ENCODE measurements around the gene PPP1R9A. TPM values are rescaled to one million over a fixed set of nuclear protein-coding genes. Genes with fewer than 3 reads are reported as not detected.

PPP1R9A gene
- total RNA-seq, 2 donors from 2014 or later, result not detected

GRCh38 chr7:94939395-94939794 is 32.0 kb downstream of the PPP1R9A start:
- H3K4me1 Mint-ChIP-seq, result no peaks in the 10 kb centered on the region
- H3K36me3 Mint-ChIP-seq (ENCODE audit: low read depth), result no peaks in the 10 kb centered on the region

GRCh38 chr7:94940241-94940640 is 32.8 kb downstream of the PPP1R9A start:
- ATAC-seq (replicated peaks), result no peak
- no peak overlapping the region for H3K4me3 Mint-ChIP-seq
- H3K9me3 Mint-ChIP-seq, result no peaks in the 10 kb centered on the region
- no peaks in the 10 kb centered on the region for H3K36me3 Mint-ChIP-seq (ENCODE audit: low read depth)
- H3K27ac Mint-ChIP-seq, result no peak overlapping the region
- no peaks in the 10 kb centered on the region for H3K4me1 Mint-ChIP-seq
- H3K27me3 Mint-ChIP-seq, result peaks cover 3% of the 10 kb centered on the region

More at GRCh38 chr7:94939395-94939794, 32.0 kb downstream of the PPP1R9A start:
- ATAC-seq (replicated peaks), result no peak
- peaks cover 3% of the 10 kb centered on the region for H3K27me3 Mint-ChIP-seq
- no peak overlapping the region for H3K4me3 Mint-ChIP-seq
- H3K9me3 Mint-ChIP-seq, result no peaks in the 10 kb centered on the region
- H3K27ac Mint-ChIP-seq, result no peak overlapping the region

GRCh38 chr7:94941844-94942632 is 34.6 kb downstream of the PPP1R9A start:
- Mint-ChIP-seq H3K4me3 (no peak overlapping the region), H3K27me3 (no peaks in the 10 kb centered on the region), H3K4me1 (no peaks in the 10 kb centered on the region), H3K36me3 (ENCODE audit: low read depth) (no peaks in the 10 kb centered on the region), H3K27ac (no peak overlapping the region), H3K9me3 (no peaks in the 10 kb centered on the region)
- ATAC-seq (replicated peaks), result no peak

DNA sequence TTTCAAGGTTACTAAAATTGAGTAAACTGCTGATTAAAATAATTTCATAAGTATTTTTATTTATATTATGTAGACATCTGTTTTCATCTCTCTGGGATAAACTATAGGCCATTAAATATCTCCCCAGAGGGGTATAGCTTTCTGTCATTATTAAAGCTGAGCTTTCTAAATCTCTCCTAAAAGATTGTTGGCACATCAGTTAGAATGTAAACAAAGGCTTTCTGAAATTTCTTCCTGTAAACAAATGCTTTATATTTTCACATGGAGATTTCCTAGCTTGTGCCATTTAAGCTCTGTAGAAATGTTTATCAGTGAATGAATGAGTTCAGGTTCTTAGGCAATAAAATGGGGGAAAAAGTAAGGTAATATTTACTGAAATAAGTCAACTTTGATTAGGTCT is 35.7 kb downstream of the PPP1R9A start:
- H3K36me3 Mint-ChIP-seq (ENCODE audit: low read depth), result no peaks in the 10 kb centered on the region
- no peak overlapping the region for H3K4me3 Mint-ChIP-seq
- H3K4me1 Mint-ChIP-seq, result no peaks in the 10 kb centered on the region
- no peak for ATAC-seq (replicated peaks)
- H3K9me3 Mint-ChIP-seq, result no peaks in the 10 kb centered on the region
- no peak overlapping the region for H3K27ac Mint-ChIP-seq
- no peaks in the 10 kb centered on the region for H3K27me3 Mint-ChIP-seq

GRCh38 chr7:94949532-94949931 is 42.1 kb downstream of the PPP1R9A start:
- Mint-ChIP-seq H3K4me3 (no peak overlapping the region), H3K4me1 (no peaks in the 10 kb centered on the region), H3K9me3 (peaks cover 5% of the 10 kb centered on the region), H3K27me3 (no peaks in the 10 kb centered on the region), H3K27ac (no peak overlapping the region), H3K36me3 (ENCODE audit: low read depth) (no peaks in the 10 kb centered on the region)
- ATAC-seq (replicated peaks), result no peak

GRCh38 chr7:94955807-94956206 is 48.4 kb downstream of the PPP1R9A start:
- no peak for ATAC-seq (replicated peaks)
- peaks cover 5% of the 10 kb centered on the region for H3K9me3 Mint-ChIP-seq
- no peaks in the 10 kb centered on the region for H3K36me3 Mint-ChIP-seq (ENCODE audit: low read depth)
- no peaks in the 10 kb centered on the region for H3K4me1 Mint-ChIP-seq
- H3K27me3 Mint-ChIP-seq, result no peaks in the 10 kb centered on the region
- H3K27ac Mint-ChIP-seq, result no peak overlapping the region
- no peak overlapping the region for H3K4me3 Mint-ChIP-seq

- ATAC-seq (replicated peaks), result no peak
- no peaks in the 10 kb centered on the region for H3K4me1 Mint-ChIP-seq
- H3K9me3 Mint-ChIP-seq, result peaks cover 5% of the 10 kb centered on the region
- no peaks in the 10 kb centered on the region for H3K36me3 Mint-ChIP-seq (ENCODE audit: low read depth)
- H3K27me3 Mint-ChIP-seq, result no peaks in the 10 kb centered on the region
- no peak overlapping the region for H3K4me3 Mint-ChIP-seq
- H3K27ac Mint-ChIP-seq, result no peak overlapping the region
These were observed 49.7 kb downstream of the PPP1R9A start for GRCh38 chr7:94957061-94957460.

GRCh38 chr7:94962661-94963060 is 55.3 kb downstream of the PPP1R9A start:
- Mint-ChIP-seq H3K27me3 (no peaks in the 10 kb centered on the region), H3K36me3 (ENCODE audit: low read depth) (no peaks in the 10 kb centered on the region), H3K4me3 (no peak overlapping the region), H3K9me3 (peaks cover 6% of the 10 kb centered on the region), H3K4me1 (no peaks in the 10 kb centered on the region), H3K27ac (no peak overlapping the region)
- no peak for ATAC-seq (replicated peaks)

DNA sequence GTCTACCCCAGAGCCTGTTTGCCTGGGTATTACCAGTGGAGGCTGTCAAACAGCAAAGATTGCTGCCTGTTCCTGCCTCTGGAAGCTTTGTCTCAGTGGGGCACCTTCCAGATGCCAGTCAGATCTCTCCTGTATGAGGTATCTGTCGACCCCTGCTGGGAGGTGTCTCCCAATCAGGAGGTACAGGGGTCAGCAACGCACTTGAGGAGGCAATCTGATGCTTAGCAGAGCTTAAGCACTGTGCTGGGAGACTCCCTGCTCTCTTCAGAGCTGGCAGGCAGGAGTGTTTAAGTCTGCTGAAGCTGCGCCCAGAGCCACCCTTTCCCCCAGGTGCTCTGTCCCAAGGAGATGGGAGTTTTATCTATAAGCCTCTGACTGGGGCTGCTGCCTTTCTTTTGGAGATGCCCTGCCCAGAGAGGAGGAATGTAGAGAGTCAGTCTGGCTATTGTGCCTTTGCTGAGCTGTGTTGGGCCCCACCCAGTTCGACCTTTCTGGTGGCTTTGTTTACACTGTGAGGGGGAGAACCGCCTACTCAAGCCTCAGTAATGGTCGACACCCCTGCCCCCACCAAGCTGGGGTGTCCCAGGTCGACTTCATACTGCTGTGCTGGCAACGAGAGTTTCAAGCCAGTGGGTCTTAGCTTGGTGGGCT is 62.2 kb downstream of the PPP1R9A start:
- H3K27ac Mint-ChIP-seq, result no peak overlapping the region
- H3K9me3 Mint-ChIP-seq, result peaks cover 12% of the 10 kb centered on the region
- H3K4me3 Mint-ChIP-seq, result no peak overlapping the region
- no peaks in the 10 kb centered on the region for H3K36me3 Mint-ChIP-seq (ENCODE audit: low read depth)
- no peaks in the 10 kb centered on the region for H3K4me1 Mint-ChIP-seq
- no peaks in the 10 kb centered on the region for H3K27me3 Mint-ChIP-seq
- ATAC-seq (replicated peaks), result no peak

DNA sequence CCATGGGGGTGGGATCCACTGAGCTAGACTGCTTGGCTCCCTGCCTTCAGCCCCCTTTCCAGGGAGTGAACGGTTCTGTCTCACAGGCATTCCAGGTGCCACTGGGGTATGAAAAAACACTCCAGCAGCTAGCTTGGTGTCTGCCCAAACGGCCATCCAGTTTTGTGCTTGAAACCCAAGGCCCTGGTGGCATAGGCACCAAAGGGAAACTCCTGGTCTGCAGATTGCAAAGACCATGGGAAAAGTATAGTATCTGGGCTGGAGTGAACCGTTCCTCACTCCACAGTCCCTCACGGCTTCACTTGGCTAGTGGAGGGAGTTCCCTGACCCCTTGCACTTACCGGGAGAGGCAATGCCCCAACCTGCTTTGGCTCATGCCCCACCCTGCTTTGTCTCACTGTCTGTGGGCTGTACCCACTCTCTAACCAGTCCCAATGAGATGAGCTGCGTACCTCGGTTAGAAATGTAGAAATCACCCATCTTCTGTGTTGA is 62.7 kb downstream of the PPP1R9A start:
- H3K36me3 Mint-ChIP-seq (ENCODE audit: low read depth), result no peaks in the 10 kb centered on the region
- no peaks in the 10 kb centered on the region for H3K27me3 Mint-ChIP-seq
- ATAC-seq (replicated peaks), result no peak
- no peak overlapping the region for H3K4me3 Mint-ChIP-seq
- no peaks in the 10 kb centered on the region for H3K4me1 Mint-ChIP-seq
- peaks cover 12% of the 10 kb centered on the region for H3K9me3 Mint-ChIP-seq
- H3K27ac Mint-ChIP-seq, result no peak overlapping the region

- H3K4me3 Mint-ChIP-seq, result no peak overlapping the region
- no peaks in the 10 kb centered on the region for H3K36me3 Mint-ChIP-seq (ENCODE audit: low read depth)
- ATAC-seq (replicated peaks), result no peak
- H3K27me3 Mint-ChIP-seq, result no peaks in the 10 kb centered on the region
- H3K27ac Mint-ChIP-seq, result no peak overlapping the region
- H3K4me1 Mint-ChIP-seq, result no peaks in the 10 kb centered on the region
- H3K9me3 Mint-ChIP-seq, result peaks cover 7% of the 10 kb centered on the region
These were observed 63.9 kb downstream of the PPP1R9A start for GRCh38 chr7:94971051-94971867.

DNA sequence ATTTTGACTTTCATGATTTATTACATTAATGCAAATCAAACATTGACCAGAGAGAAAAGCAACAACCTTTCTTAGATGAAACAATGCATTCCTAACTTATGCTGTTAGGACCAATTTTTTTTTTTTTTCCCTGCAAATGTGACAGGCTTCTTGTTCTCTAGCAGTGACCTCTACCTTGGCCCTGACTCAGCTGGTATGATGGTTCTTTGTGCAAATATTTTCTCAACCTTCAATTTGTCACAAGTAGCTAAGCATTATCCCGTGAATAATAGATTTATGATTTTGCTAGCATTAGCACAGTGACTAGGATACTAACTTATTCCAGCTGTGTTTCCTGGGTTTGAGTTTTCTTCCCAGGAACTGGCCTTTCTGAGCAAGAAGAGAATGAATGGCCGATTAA is 64.9 kb downstream of the PPP1R9A start:
- H3K9me3 Mint-ChIP-seq, result peaks cover 13% of the 10 kb centered on the region
- H3K36me3 Mint-ChIP-seq (ENCODE audit: low read depth), result no peaks in the 10 kb centered on the region
- peaks cover 4% of the 10 kb centered on the region for H3K27me3 Mint-ChIP-seq
- ATAC-seq (replicated peaks), result no peak
- H3K27ac Mint-ChIP-seq, result no peak overlapping the region
- H3K4me3 Mint-ChIP-seq, result no peak overlapping the region
- H3K4me1 Mint-ChIP-seq, result no peaks in the 10 kb centered on the region

DNA sequence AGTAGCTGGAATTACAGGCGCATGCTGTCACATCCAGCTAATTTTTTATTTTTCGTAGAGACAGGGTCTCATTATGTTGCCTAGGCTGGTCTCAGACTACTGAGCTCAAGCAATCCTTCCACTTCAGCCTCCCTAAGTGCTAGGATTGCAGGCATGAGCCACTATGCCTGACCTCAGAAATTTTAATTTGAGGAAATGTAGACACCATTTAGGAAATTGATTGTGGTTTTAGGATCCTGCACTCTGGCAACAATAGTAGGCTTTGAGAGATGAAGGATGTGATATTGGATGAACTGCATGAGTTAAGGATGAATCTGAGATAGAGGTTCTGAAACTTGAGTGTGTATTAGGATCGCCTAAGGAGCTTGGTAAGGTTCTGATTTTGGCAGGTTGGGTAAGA is 66.5 kb downstream of the PPP1R9A start:
- no peaks in the 10 kb centered on the region for H3K36me3 Mint-ChIP-seq (ENCODE audit: low read depth)
- H3K4me1 Mint-ChIP-seq, result no peaks in the 10 kb centered on the region
- H3K27ac Mint-ChIP-seq, result no peak overlapping the region
- peaks cover 4% of the 10 kb centered on the region for H3K27me3 Mint-ChIP-seq
- H3K9me3 Mint-ChIP-seq, result peaks cover 8% of the 10 kb centered on the region
- ATAC-seq (replicated peaks), result no peak
- no peak overlapping the region for H3K4me3 Mint-ChIP-seq

GRCh38 chr7:94974423-94974822 is 67.0 kb downstream of the PPP1R9A start:
- H3K9me3 Mint-ChIP-seq, result peaks cover 7% of the 10 kb centered on the region

More at GRCh38 chr7:94974423-94974822, 67.0 kb downstream of the PPP1R9A start:
- no peaks in the 10 kb centered on the region for H3K4me1 Mint-ChIP-seq
- H3K4me3 Mint-ChIP-seq, result no peak overlapping the region
- no peak overlapping the region for H3K27ac Mint-ChIP-seq
- H3K27me3 Mint-ChIP-seq, result peaks cover 4% of the 10 kb centered on the region
- no peaks in the 10 kb centered on the region for H3K36me3 Mint-ChIP-seq (ENCODE audit: low read depth)
- no peak for ATAC-seq (replicated peaks)
